Stimulated activated CD4-positive, alpha-beta T cell treated with anti-CD3 and anti-CD28 coated beads, Interleukin-2, amount 100 ng/mL, for 48 hours (primary cell): ENCODE data around the gene ASTN2.

Experiments
- DNase-seq, 2 donors: peaks; one replicate each; pipeline ENCODE4 v3.0.0-alpha.2; 2020

ASTN2 gene

DNA sequence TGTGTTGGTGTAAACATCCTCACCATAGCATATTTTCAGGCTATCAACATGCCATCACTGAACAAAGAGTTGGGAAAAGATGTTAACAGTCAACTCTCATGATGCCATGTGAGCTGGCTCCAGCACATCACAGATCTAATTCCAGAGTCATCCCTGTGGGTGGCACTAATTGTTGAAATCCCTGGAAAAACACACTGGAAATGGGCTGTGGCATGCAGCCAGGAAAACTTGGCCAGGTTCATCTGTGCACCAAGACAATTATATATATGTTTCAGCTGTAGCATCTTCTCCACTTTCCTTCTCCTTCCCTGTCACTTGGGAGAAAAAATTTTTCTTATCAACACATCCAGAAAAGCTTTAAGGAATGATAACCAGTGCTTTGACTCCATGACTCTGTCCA is 414.0 kb downstream of the ASTN2 start:
- DNase-seq: no peak

DNA sequence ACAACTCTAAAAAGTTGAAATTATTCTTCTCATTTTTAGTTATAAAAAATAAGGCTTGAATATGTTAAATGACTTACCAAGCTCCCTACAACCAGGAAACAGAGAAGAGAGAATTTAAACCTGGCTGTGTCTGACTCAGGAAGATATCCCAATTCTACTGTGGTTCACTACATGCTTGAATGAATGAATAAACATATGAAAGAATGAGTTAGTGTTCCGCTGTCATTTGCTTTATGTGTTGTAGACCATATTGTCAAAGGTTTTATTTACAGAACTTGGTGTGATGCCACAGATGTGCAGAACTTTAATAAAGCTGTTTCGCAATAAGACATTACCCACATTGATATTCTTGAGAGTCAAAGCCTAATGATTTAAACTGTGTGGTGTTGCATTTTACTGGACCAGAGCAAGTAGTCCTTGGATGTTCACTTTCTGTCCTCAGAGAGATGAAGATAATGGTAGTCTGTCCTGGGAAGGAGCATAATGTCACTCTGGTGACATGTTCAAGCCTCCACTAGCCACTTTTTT is 414.6 kb downstream of the ASTN2 start:
- no peak for DNase-seq

DNA sequence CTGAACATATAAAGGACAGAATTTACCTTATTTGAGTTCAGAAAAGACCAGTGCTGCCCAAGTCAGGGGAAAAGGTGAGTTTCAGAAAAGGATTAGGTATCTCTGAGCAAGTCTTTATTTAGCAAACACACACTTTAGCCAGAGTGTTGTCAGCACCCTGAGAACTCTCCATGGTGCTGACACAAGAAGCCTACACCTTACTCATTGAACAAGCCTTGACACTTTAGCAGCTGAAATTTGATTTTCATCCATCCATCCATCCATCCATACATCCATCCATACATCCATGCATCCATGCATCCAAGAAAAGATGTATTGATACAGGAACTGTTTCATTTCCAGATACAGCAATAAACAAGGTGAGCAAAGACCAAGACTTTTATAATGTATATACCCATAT is 416.6 kb downstream of the ASTN2 start:
- DNase-seq: no peak

DNA sequence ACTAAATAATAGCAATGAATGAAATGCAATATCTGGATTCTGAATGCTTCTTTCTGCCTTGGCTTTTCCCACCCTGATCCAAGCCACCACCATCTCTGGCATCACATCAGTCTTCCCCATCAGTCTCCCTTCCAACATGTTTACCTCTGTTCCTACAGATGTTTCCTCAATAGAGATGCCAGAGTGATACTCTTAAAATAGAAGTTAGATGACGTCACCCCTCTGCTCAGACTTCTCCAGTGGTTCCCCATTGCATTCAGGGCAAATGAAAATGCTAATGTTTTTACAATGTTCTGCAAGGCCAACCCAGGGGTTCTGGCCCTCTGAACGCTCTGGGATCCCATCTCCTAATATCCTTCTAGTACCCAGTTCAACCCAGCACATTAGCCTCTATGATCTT is 422.0 kb downstream of the ASTN2 start:
- DNase-seq: no peak

DNA sequence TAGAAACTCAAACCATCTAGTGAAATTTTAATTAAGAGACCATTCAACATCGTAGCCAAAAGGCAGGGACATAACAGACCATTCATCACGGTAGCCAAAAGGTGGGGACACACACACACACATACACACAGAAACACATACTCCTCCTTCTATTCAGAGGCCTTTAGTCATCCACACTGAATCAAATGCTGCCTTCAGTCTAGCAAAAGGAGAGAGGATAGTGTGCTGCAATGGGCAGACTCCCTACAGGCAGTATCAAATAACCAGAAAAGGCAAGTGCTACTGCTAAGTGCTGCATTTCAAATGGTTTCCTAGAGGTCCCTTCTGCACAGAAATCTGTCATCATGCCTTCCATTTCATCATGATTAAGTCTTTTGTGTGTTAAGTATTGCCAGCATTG is 423.8 kb downstream of the ASTN2 start:
- no peak for DNase-seq

DNA sequence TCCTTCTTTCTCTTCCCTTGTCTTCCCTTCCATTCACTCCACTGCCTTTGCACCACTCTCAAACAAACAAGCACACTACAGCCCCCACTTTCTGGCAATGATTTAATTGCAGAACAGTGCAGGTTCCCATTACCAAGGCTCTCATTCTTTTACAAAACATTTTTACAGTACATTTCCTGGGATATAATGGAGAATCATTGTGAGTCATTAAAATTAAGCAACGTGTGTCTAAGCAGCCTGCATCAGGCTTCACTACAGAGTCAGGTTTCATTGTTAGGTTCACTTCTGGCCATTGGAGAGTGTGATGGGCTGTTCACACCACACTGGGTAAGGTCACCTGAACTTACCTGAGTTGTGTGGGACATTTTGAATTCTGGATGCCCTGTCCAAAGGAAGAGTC is 424.3 kb downstream of the ASTN2 start:
- DNase-seq: no peak

DNA sequence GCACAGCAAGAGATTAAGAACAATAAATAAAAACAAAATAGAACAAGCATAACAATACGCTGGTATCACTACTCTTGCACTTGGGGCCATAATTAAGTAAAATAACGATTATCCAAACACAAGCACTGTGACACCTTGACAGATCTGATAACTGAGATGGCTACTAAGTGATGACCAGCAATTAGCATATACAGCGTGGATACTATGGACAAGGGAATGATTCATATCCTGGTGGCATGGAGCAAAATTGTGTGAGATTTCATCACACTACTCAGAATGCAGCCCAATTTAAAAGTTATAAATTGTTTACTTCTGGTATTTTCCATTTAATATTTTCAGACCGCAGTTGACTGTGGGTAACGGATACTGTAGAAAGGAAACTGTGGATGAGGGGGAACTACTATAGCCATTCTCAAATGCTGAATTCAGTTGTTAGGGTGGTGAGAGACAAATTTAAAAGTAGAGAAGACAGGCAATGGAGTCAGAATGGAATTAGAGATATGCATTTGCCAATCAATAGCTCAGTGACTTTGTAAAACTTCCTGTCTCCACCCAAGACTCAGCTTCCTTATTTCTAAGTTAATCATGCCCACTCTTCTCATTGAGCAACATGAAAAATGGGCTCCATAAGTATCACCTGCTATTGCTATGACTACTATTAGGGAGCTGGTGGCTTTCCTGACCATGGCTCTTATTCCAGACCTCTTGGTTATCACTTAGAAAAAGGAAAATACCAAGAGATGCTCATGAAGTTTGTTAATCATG is 427.0 kb downstream of the ASTN2 start:
- DNase-seq: no peak

DNA sequence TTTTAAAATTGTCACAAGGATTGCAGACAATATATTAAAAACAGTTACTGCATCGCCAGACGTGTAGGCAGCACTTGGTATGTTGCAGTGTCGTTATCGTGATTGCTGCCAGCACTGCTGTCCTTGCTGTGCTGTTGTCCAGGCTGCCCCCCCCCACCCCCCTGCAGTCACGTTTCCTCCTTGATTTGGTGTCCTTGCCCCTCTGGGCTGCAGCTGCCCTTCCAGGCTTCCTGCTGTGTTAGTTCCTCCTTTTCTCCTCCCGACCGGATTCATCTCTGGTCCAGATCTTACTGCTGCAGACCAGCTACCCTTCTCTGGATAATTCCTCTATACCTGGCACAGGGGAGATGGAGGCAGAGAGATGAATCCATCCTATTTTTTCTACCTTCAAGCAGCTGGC is 428.8 kb downstream of the ASTN2 start:
- no peak for DNase-seq

DNA sequence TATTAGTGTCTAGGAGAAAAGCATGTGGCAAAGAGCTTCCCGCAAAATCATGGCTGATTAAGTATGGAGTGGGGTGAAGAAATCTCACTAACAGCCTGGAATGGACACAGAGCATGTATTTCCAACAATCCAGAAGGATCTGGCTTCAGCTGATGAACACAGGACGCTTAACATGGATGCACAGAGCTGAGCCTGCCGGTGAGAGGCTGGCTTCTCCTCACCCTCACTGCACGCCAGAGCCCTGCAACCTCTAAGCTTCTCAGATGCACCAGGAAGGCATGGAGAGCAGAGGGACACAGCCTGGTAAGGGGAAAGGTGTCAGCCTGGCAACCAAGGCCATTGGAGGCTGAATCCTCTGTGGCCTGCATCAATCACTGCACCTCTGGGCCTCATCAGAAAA is 429.3 kb downstream of the ASTN2 start:
- no peak for DNase-seq

DNA sequence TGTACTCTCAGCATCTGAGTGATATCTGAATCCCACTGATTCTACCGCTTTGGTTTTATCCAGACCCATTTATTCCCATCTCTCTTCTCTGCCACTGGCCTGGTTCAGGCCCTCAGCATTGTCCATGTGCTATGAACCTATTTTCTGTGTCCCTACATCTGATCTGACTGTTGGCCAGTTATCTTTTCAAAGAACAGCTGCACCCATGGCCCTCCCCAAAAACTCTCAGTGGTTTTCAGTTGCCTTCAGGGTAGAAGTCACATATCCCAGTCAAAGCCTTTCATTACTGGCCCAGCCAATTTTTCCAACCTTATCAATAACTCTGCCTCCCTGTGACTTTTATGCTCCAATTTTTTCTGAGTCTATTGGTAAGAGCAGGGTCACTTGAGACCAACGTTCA is 430.7 kb downstream of the ASTN2 start:
- no peak for DNase-seq

DNA sequence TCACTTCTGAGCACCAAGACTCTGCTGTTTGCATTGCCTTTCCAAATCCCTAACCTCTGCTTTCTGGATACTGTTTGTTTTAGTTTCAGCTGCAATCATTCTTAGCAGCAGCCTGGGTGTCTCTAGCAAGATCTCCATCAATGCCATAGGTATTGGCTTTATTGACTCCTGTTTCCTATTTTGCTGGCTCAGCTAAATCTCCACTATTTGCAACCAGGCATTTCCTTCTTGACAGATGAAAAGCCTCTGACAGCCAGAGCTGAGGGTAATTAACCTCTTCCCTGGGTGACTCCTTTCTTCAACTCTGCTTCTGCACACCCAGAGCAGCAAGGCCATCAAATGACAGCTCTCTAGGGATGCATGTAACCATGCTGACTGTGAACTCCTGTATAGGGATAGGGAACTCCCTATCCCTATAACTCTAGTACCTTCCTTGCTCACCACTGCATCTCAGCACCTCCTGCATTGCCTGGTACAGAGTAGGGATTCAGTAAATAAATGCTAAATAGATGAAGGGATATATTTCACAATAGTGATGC is 434.2 kb downstream of the ASTN2 start:
- DNase-seq: no peak

DNA sequence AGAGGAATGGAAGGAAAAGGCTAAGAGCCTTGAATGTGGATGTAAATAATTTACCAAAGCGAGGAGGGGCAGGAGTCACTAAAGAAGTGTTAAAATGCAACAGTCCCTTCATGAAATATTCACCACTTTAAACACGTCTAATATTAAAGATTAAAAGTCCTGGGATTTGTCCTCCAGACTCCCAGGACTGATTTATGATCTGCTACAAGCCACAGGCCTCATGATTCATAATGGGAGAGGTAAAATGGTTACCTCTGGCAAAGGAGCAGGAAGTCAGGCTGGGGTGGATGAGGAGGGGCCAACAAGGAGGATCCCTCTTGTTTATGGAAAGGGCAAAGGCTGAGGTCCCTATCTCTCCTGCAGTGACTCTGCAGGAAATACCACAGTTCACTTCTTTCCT is 435.4 kb downstream of the ASTN2 start:
- DNase-seq: no peak

DNA sequence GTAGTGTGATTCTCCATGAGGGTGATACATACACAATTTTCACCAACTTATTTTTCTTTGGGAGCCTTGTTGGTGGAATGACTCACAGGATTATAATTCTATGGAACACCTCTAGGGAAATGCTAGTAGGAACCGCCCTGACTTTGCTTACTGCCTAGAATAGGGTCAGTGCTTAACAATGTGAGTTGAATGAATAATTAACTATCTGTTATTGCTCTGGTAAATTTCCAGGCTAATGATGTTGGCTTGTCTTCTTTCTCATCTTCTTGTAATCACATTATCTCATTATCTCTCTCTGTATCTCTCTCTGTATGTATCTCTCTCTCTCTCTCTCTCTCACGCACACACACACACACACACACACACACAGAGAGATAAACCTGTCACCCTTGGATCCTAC is 436.7 kb downstream of the ASTN2 start:
- no peak for DNase-seq

DNA sequence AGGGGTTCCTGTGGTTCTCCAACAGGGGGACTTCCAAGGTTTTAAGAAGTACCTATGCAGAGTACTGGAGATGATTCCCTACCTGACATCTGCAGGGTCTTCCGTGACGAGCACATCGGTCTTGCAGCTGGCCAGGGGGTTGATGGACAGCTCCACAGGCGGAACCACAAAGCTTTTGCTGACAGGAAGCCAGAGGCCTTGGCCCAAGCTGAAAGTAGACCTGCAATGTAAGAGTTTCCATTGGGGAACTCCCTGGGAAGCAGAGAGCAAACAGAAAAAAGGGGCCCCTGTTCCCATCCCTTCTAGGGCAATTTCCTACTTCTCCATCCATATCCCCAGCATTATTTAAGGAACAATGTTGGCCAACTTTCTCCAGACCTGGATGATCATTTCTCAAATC is 439.7 kb downstream of the ASTN2 start:
- DNase-seq: no peak

DNA sequence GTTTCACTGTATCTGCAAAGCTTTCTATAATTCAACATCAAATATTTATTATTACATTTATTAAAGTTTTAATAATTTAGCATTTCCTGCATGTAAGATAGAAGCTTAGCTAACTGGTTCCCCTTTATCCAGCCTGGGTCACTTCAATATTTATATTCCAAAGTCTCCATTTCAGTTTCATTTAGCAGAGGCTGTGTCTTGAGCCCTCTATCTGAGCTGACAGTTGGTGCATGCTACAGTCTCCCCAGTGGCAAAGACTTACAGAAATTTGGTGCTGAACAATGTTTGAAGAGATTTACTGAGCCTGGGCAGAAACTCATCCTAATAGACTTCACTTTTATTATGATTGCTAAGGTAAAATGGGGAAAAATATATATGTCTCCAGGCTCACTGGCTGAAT is 448.7 kb downstream of the ASTN2 start:
- no peak for DNase-seq

DNA sequence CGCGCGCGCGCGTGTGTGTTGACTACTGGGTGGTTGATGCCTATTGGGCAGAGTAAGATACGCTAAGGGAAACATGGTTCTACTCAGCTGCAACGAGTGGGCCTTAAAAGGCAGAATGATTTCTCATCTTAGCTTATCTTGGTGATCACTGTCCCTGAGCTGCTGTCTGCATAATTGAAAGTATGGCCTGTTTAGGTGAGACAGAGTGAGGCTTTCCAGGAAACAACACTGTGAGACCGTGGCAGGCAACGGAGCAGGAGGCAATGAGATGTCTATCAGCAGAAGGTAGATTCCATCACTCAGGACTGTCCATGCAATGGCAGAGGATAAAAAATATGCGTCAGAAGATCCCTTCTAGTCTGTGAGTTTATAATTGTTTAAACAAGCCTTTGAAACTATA is 450.6 kb downstream of the ASTN2 start:
- DNase-seq: no peak

DNA sequence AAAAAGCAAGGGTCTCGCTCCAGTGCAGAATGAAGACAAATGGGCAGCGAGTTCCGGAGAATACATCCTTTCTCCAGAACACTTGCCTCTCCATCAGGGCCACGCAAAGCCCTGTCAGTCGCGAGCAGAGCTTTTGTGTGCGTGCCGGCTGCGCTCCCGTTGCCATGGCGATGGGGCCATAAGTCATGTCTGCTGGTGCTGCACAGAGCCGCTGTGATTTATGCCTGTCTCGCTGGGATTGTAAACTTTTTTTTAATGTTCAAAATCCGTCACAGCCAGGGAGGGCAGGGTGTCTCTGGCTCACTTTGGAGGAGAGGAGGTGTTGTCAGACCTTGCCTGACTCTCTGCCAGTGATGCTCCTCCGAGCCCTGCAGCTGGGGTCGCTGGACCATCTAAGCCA is 455.0 kb downstream of the ASTN2 start:
- DNase-seq: no peak

DNA sequence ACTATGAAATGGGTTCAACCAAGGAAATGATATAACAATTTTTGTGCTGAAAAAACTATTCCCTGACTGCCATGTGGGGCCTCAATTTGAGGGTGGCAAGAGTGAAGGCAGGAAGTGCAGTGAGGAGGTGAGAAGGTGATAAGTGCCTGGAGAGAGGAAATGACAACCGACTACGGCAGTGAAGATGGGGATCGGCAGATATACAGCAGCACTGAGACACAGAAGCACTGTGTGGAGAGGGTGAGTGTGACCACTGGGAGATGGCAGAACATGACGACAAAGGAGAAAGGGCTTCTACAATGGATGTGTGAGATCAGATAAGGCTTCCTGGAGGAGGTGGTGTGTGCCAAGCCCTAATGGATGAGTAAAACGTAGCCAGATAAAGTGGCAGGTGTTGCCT is 456.0 kb downstream of the ASTN2 start:
- no peak for DNase-seq

DNA sequence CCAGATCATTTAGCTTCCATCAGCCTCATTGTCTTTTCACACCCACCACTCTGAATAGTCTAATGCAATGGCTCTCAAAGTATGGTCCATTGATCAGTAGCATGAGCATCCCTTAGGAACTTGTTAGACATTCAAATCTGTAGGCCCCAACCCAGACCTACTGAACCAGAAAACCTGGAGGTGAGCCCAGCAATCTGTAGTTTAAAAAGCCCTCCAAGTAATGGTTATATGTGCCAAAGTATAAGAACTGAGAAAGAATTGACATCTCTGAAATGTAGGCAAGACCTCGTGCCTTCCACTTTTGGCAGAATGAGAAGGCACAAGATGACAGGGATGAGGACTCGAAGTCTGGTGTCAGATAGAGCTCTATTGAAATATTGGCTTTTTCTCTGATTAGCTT is 460.1 kb downstream of the ASTN2 start:
- DNase-seq: no peak

DNA sequence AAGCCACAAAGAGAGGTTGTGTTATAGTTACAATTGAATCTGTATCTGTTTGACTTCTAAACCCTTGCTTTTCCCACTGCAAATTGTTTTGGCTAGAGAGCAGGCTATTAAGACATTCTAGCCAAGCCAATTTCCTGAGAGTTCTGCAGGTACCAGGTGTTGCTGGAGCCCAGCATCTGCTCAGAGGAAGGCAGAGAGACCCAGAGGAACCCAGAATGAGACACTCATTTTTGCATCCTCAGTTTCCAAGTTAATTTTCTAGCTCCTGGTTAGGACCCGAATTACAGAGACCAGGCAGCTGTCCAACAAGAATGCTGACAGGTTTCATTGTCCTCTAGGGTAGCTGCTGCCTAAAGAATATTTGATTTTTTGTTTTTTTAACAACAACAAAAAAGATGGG is 461.6 kb downstream of the ASTN2 start:
- DNase-seq: no peak

DNA sequence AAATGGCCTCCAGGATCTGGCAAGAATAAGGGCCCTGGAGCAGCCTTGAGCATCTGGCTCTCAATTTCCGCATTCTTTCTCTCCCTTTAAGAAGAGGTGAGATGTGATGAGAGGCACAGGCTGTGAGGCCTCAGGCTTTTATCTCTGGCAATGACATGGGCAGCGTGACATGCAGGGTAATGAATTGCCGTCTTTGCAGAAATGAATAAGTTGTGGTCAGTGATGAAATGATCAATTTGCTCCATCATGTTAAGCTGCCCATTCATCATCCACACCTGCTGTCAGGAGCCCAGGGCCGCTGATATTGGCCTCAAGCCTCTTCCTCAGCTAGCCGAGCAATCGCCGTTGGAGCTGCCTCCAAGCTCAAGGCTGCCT is 462.4 kb downstream of the ASTN2 start:
- DNase-seq: no peak

DNA sequence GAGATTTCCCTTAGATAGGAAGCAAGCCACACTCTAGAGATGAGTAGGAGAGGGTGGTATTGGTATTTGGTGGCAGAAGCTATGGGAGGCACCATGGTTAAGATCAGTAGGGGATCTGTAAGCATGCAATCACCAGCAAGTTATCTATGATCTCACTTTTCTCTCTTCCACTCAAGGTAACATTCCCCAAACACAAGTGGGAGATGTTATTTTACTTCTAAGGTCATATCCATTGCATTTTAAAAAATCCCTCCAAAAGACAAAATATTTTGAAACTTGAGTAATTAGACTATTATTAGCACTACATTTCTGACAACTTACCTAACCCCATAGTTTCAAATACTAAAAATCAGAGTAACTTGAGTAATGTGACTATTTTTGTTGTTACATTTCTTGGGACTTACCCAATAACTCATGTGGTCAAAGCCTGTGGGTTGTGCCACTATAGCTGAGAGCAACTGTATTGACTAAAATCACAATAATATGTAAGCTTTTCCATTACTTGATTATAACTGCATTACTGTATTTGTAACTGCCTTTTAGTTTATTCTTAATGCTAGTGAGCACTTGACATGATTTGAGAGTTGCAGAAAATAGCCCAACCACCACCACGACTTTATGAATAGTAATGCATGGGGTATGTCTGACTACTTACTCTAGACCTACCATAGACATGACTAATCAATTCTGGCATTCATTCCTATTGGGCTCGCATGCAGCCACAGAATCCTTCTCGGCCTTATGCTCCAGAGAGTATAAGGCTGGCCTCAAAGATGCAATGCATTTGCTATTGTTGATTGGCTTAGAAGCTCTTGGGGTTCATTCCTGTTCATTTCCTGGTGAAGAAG is 463.0 kb downstream of the ASTN2 start:
- no peak for DNase-seq

DNA sequence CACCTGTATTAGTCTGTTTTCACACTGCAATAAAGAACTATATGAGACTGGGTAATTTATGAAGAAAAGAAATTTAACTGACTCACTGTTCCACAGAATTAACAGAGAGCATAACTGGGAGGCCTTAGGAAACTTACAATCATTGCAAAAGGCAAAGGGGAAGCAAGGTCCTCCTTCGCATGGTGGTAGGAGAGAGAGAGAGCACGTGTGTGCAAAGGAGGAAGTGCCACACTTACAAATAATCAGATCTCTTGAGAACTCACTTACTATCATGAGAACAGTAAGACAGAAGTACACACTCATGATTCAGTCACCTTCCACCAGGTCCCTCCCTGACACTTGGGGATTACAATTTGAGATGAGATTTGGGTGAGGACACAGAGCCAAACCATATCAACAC is 469.0 kb downstream of the ASTN2 start:
- no peak for DNase-seq
